Tibial nerve (tissue), 4 donors: Measurements from ENCODE around the gene RPL14. TPM values are rescaled to one million over a fixed set of nuclear protein-coding genes. Genes with fewer than 3 reads are reported as not detected.

ENCODE experiments used
- DNase-seq, 2 donors: peaks; one replicate each; pipeline ENCODE4 v3.0.0-alpha.2; 2019; ENCODE audit warnings: low spot score in 2 of 2
- H3K27ac ChIP-seq, 4 donors: fragments of 200-600 bp; sonication (generic) in 3 of 4; one replicate each; pipeline ENCODE4 v1.5.1; 2017 to 2019; ENCODE audit warnings: mild to moderate bottlenecking in 1 of 4
- H3K27me3 ChIP-seq, 2 donors: fragments of 200-600 bp; sonication (generic) in 1 of 2; one replicate each; pipeline versions ENCODE4 v1.5.1 to v1.6.0; 2017 to 2019
- H3K36me3 ChIP-seq, 3 donors: fragments of 200-600 bp; sonication (generic); one replicate each; pipeline ENCODE4 v1.5.1; 2018 to 2019
- H3K4me1 ChIP-seq, 4 donors: fragments of 200-600 bp; sonication (generic) in 3 of 4; one replicate each; pipeline ENCODE4 v1.5.1; 2017 to 2019
- H3K4me3 ChIP-seq, 4 donors: fragments of 200-600 bp; sonication (generic) in 3 of 4; one replicate each; pipeline ENCODE4 v1.5.1; 2017 to 2019; ENCODE audit warnings: mild to moderate bottlenecking in 1 of 4, moderate library complexity in 1 of 4
- H3K9me3 ChIP-seq, 4 donors: fragments of 200-600 bp; sonication (generic) in 3 of 4; one replicate each; pipeline ENCODE4 v1.5.1; 2017 to 2019
- EP300 ChIP-seq, 2 donors: sonication (generic); formaldehyde crosslinking; IDR thresholded peaks; one replicate each; pipeline ENCODE4 v1.6.1; 2017; ENCODE audit warnings: antibody characterized with exemption in 2 of 2, mild to moderate bottlenecking in 1 of 2
- POLR2A ChIP-seq, 2 donors: fragments of 450-650 bp; IDR thresholded peaks; one replicate each; pipeline ENCODE4 v1.6.1; 2017; ENCODE audit warnings: antibody characterized with exemption in 2 of 2, mild to moderate bottlenecking in 2 of 2, moderate library complexity in 2 of 2
- WGBS, 2 donors: methylation state at CpG; one replicate each; pipeline ENCODE4 v1.1.5; 2018; 5-methylcytosine and 5-hydroxymethylcytosine counted together
- total RNA-seq, 4 donors: library from RNA; depleted of rRNA; stranded (reverse); fragments of >200 nt; gene quantifications; one replicate each; pipeline ENCODE4 v1.1.0, GENCODE V29; 2016
- TF ChIP-seq, protein P1 (sequence below), 5 experiments: fragments of 200-600 bp in 3 of 5; fragments of 450-650 bp in 2 of 5; sonication (generic) in 3 of 5; IDR thresholded peaks; one replicate each; pipeline ENCODE4 v1.5.1; 2016 to 2019; ENCODE audit warnings: antibody characterized with exemption in 5 of 5, mild to moderate bottlenecking in 3 of 5, moderate library complexity in 2 of 5

Gene RPL14
- total RNA-seq, 4 donors from 2014 or later, result 263 to 397 (median 270) TPM

DNA sequence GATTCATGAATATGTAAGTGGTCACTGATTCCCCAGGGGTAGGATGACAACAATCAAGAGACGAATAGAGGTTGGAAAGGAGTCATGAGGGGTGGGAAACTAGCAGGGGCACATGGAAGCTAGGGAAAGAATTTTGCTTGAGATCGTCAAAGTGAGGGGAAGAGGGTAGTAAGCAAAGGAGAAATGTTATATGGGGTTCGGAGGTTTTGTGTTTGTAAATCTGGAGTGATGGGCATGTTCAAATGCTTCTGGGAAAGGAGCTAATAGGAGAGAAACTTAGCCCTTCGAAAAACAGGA, 7.9 kb downstream of the RPL14 start:
- TF ChIP-seq, protein P1, sequence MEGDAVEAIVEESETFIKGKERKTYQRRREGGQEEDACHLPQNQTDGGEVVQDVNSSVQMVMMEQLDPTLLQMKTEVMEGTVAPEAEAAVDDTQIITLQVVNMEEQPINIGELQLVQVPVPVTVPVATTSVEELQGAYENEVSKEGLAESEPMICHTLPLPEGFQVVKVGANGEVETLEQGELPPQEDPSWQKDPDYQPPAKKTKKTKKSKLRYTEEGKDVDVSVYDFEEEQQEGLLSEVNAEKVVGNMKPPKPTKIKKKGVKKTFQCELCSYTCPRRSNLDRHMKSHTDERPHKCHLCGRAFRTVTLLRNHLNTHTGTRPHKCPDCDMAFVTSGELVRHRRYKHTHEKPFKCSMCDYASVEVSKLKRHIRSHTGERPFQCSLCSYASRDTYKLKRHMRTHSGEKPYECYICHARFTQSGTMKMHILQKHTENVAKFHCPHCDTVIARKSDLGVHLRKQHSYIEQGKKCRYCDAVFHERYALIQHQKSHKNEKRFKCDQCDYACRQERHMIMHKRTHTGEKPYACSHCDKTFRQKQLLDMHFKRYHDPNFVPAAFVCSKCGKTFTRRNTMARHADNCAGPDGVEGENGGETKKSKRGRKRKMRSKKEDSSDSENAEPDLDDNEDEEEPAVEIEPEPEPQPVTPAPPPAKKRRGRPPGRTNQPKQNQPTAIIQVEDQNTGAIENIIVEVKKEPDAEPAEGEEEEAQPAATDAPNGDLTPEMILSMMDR (IDR thresholded peaks at IDR 0.05), result no peak
- TF ChIP-seq EP300 (IDR thresholded peaks at IDR 0.05) (no peak), POLR2A (IDR thresholded peaks at IDR 0.05) (no peak)
- H3K27me3 ChIP-seq, result no peaks in the 10 kb centered on the region
- no peak overlapping the region for H3K4me3 ChIP-seq
- DNase-seq, result no peak
- H3K4me1 ChIP-seq, result peaks cover 0 to 8% (median 0%) of the 10 kb centered on the region in 4 donors
- H3K36me3 ChIP-seq, result peaks cover 2 to 80% (median 25%) of the 10 kb centered on the region in 3 donors
- no peaks in the 10 kb centered on the region for H3K9me3 ChIP-seq
- WGBS, 2 donors, result 66 to 77% methylated on average over 4 of the region's 4 CpGs
- no peak overlapping the region for H3K27ac ChIP-seq

DNA sequence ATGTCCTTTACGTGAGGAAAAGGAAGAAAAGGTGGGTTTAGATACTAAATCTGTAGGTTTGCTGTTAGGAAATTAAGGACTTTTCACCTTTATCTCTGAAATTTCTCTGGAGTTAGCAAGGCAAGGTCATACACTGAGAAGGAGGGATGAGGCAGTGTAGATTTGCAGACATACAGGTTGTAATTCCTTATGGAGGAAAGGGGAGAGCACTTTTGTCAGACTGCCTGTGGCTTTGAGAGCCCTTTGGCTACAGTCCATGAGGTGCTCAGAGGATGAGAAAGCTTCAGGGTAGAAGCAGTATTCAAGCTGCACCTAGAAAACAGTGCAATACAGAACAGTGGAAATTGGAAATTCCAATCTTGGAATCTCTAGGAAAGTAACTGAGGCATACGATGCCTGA, 8.3 kb downstream of the RPL14 start:
- Histone ChIP-seq H3K4me1 (peaks cover 0 to 6% (median 0%) of the 10 kb centered on the region in 4 donors), H3K27ac (no peak overlapping the region), H3K36me3 (peaks cover 2 to 76% (median 21%) of the 10 kb centered on the region in 3 donors), H3K27me3 (no peaks in the 10 kb centered on the region), H3K4me3 (no peak overlapping the region), H3K9me3 (no peaks in the 10 kb centered on the region)
- no peak for DNase-seq
- 73 to 86% methylated on average over 2 of the region's 2 CpGs for WGBS, 2 donors
- no peak for TF ChIP-seq EP300 (IDR thresholded peaks at IDR 0.05)
- no peak for TF ChIP-seq POLR2A (IDR thresholded peaks at IDR 0.05)
- TF ChIP-seq, protein P1 (IDR thresholded peaks at IDR 0.05), result no peak

DNA sequence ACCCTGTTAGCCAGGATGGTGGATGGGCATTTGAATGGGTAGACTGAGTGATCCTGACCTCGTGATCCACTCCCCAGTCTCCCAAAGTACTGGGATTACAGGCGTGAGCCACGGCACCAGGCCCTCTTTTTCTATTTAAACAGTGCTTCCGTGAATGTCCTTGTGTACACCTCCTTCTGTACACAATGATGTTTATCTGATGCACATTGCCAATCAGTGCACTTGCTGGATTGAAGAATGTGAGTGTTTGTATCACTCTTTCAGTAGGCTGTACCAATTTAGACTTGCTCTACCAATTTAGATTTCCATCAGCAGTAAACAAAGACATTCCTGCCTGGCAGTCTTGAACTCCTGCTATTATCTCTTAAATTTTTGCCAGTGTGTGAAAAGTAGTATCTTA, 10.9 kb downstream of the RPL14 start:
- H3K36me3 ChIP-seq, result peaks cover 2 to 50% (median 11%) of the 10 kb centered on the region in 3 donors
- TF ChIP-seq, protein P1 (IDR thresholded peaks at IDR 0.05), result no peak
- TF ChIP-seq EP300 (IDR thresholded peaks at IDR 0.05), result no peak
- no peak for TF ChIP-seq POLR2A (IDR thresholded peaks at IDR 0.05)
- no peaks in the 10 kb centered on the region for H3K27me3 ChIP-seq
- H3K4me1 ChIP-seq, result no peaks in the 10 kb centered on the region
- no peak overlapping the region for H3K4me3 ChIP-seq
- no peak overlapping the region for H3K27ac ChIP-seq
- H3K9me3 ChIP-seq, result no peaks in the 10 kb centered on the region
- 73 to 89% methylated on average over 4 of the region's 4 CpGs for WGBS, 2 donors
- DNase-seq, result no peak

DNA sequence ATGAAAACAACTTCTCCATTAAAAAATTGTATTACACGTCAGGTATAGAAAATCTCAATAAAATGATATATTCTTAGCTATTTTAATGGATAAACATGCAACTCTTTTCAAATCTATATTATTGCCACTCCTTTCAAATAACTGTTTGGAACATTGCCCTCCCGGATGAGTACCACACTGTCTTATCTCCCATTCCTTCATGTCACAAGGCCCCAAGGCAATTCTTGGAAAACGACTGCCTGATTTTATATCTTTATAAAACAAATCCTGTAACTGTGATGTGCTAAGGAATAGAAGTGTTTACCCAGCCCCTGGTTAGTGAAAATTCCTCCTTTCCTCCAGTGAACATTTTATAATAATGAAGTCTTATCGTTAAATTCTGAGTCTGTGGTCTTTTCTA, 13.6 kb downstream of the RPL14 start:
- Histone ChIP-seq H3K9me3 (no peaks in the 10 kb centered on the region), H3K36me3 (peaks cover 0 to 23% (median 0%) of the 10 kb centered on the region in 3 donors), H3K4me3 (no peak overlapping the region), H3K27me3 (no peaks in the 10 kb centered on the region), H3K4me1 (no peaks in the 10 kb centered on the region), H3K27ac (no peak overlapping the region)
- TF ChIP-seq EP300 (IDR thresholded peaks at IDR 0.05), result no peak
- no peak for DNase-seq
- 84 to 87% methylated on average over 4 of the region's 4 CpGs for WGBS, 2 donors

DNA sequence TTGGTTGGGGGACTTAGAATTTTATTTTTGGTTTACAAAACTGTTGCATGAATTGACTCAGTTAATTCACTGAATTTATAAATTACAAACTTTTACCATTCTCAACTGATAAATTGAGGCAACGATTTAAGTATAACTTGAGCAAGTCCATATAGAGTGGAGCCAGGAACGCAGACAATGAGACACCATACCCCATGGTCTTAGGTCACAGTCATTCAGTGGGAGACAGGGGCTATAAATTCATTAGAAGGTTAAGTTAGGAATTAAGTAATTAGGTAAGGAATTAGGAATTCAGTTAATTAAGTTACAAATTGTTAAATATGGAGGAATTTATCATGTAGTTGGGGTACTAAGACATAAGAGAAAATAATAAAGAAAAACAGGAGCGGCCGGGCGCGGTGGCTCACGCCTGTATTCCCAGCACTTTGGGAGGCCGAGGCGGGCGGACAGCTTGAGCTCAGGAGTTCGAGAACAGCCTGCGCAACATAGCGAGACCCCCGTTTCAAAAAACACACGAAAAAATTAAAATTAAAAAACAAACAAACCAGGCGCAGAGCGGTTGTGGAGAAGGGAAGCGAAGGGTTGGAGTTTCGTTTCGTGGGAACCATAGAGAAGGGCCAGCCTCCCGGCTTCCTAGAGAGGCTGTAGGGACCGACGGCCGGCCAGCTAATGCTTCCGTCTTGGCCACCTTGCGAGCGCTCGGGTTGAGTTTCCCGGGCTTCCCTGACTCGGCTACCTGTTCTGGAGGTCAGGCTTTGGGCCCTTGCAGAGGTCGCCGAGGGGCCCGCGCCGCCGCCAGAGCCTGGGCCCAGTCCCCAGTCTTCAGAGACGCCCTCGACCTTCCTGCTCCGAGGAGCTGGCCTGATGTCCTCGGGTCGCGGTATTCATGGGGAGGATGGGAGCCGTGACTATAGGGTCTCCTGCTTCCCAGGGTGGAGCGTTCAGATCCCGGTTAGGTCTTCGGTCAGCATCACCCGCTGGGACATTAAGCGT, 19.6 kb downstream of the RPL14 start, which contains the start of gene ZNF619:
TSS of gene ZNF619 (plus strand) at position 645 of the 993 bp plus-strand sequence. CDS start 858 bp downstream, outside the sequence.
- Histone ChIP-seq H3K4me3 (peak within 1 kb of the TSS; percentile 74 to 90 (median 78)), H3K4me1 (peaks cover 0 to 13% (median 3%) of the 10 kb centered on the region in 4 donors), H3K27me3 (no peaks in the 10 kb centered on the region), H3K9me3 (no peaks in the 10 kb centered on the region), H3K27ac (peak within 1 kb of the TSS; percentile 37 to 87 (median 72)), H3K36me3 (peaks cover 0 to 26% (median 0%) of the 10 kb centered on the region in 3 donors)
- WGBS, 2 donors, result 17% methylated on average over 39 to 45 of the region's 48 CpGs
- peak; percentile 49 to 55 for DNase-seq
- TF ChIP-seq POLR2A (IDR thresholded peaks at IDR 0.05) (no peak), EP300 (IDR thresholded peaks at IDR 0.05) (peak in 1 of 2 donors; percentile 39)
- TF ChIP-seq, protein P1 (IDR thresholded peaks at IDR 0.05), result no peak
